ENCODE data around the gene PRKCH.
"Not testable (repeated sequence)": the region's sequence is repeated elsewhere in the genome, so short reads cannot be mapped to it uniquely, and the experiment has no call there.

Gene PRKCH

GRCh38 chr14:61460718-61461611, 139.6 kb downstream of the PRKCH start:
- no peak for DNase-seq

DNA sequence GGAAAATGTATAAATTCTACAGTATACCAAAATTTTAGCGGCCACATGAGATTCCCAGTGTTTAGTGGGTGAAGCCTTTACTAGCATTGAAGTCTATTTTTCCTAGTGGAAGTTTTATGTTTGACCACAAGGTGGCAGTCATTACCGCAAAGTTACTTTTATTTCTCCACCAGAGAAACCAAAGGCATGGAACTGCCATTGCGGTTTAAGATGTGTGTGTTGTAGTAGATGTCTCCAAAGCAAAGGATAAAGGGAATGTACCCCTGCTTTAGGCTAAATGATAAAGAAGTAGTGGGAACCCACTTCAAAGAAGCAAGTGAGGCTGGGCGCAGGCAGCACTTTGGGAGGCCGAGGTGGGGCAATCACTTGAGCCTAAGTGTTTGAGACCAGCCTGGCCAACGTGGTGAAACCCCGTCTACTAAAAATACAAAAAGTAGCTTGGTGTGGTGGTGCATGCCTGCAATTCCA, 140.5 kb downstream of the PRKCH start:
- DNase-seq: no peak

DNA sequence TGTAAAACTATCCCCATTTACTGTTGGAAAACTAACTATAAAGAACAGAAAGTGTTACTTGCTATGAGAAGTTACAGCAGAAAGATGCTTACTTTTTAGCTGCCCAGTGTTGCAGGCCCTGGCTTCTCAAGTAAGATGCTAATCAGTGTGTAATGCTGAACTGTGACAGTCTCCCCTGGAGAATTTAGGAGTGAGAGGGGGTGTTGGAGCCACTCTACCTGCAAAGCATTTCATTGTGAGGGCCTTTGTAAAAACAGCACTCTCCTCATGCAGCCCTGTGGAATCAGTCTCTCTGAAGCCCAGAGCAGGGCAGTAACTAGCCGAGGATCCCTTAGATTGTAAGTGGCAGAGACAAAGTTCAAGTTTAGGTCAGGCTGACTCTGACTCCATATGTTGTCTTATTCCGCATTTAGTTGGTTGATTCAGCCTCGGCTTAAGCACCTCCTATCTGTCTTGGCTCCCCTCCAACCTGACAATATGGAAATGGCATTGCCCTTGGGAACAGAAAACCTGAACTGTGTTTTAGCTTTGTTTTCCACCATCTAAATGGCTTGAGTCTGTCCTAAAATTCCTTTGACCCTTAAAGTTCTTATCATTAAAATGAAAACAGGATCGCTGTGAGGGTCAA, 141.3 kb downstream of the PRKCH start:
- no peak for DNase-seq

DNA sequence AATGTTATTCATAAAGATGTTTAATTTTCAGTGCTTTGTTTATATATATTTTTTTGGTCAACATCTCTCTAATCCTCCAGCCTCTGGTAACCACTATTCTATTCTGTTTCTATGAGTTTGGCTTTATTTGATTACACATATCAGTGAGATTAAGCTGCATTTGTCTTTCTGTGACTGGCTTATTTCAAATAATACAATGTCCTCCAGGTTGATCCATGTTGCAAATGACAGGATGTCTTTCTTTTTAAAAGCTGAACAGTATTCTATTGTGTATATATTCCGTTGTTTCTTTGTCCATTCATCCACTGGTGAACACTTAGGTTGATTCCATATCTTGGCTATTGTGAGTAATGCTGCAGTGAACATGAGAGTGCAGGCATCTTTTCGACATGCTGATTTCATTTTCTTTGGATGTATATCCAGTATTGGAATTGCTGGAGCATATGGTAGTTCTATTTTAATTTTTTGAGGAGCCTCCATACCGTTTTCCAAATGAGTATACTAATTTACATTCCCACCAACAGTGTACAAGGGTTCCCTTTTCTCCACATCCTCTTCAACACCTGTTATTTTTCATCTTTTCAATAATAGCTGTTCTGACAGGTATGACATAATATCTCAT, 142.4 kb downstream of the PRKCH start:
- no peak for DNase-seq

GRCh38 chr14:61464539-61465320, 143.4 kb downstream of the PRKCH start:
- DNase-seq: not testable (repeated sequence)

- DNase-seq: no peak
Measured at GRCh38 chr14:61466249-61466904, 145.0 kb downstream of the PRKCH start.

- no peak for DNase-seq
Measured at GRCh38 chr14:61466905-61467280, 145.5 kb downstream of the PRKCH start.

DNA sequence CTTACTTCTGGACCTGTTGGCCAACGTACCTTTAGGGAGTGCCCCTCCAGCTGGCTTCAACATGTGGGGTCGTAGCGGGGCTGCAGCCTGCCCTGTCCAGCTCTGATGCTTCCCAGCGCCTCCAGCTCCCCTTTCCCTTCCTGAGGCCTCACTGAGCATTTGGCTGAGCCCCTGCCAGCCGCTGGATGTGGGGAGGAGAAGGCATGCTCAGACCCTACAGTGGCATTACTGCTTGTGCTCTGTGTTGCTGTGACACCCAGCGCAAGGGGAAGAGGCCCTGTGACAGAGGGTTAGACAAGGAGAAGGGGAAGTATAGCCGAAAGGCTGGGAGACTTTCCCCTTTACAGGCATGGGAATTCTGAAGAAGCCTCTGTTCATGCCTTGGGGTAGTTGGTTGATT, 145.9 kb downstream of the PRKCH start:
- DNase-seq: no peak

DNA sequence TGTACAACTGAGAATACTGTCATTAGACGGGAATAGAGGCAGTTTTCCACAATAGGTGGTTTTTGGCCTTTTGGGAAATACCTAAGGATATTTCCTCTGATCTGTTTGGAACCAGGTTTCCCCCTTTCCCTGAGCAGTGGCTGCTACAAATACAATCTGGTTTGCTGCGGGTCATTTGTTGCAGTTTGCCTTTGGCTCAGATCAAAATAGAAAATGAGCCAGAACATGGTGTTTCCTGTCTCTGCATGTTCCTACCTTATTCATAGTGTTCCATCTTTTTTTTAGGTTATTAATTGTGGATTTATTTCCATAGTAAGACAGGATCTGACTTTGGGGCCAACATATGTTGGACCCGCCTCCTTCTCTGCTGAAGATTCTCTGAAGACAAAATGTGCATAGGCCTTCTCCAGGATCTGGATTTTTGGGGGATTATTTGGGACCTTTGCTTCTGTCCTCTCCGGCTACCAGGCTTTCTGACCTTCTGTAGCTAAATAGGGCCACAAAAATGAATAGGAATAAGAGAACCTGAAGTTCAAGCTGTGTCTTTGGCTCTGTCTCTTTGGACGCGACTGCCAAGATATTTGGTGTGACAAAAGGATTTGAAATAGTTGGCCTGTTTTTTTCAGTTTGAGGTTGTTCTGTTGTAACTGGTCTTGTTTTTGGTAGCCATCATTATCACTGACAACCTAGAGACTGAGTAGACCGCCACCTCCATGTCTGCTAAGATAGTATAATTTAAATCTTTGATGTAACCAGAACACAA, 146.9 kb downstream of the PRKCH start:
- no peak for DNase-seq

DNA sequence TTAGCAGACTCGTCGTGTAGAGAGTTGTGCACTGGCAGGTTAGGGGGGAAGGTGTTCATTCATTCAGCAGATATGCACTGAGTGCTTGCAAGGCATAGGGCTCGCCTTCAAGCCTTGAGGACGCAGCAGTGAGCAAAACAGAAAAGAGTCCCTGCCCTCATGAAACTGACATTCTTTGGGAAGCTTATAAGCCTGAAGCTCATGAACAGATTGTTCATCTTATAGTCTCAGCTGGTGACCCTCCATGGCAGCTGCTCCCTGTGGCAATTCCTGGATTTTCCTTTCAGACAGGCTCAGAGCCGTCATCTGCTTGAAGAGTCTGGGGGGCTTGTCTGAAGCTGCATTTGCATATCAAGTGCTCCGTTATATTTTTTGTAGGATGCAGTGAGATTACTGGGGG, 148.4 kb downstream of the PRKCH start:
- no peak for DNase-seq

- no peak for DNase-seq
Measured at GRCh38 chr14:61470261-61470960, 149.0 kb downstream of the PRKCH start.

DNA sequence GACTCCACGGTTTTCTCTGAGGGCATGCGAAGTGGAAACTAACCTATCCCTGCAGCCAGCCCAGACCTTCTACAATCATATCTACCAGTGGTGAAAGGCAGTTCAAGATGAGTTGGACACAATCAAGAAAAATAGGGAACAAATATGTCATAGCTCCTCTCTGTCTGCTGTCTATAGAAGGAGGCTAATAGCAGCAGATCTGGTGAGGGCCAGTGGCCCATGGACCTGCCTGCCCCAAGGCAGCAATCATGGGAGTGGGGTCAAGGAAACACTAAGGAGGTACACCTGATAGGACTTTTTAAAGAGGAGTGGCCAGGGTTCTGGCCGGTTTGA, 149.5 kb downstream of the PRKCH start:
- no peak for DNase-seq

GRCh38 chr14:61471297-61472005, 150.1 kb downstream of the PRKCH start:
- no peak for DNase-seq

- no peak for DNase-seq
Measured at GRCh38 chr14:61472011-61472672, 150.8 kb downstream of the PRKCH start.

DNA sequence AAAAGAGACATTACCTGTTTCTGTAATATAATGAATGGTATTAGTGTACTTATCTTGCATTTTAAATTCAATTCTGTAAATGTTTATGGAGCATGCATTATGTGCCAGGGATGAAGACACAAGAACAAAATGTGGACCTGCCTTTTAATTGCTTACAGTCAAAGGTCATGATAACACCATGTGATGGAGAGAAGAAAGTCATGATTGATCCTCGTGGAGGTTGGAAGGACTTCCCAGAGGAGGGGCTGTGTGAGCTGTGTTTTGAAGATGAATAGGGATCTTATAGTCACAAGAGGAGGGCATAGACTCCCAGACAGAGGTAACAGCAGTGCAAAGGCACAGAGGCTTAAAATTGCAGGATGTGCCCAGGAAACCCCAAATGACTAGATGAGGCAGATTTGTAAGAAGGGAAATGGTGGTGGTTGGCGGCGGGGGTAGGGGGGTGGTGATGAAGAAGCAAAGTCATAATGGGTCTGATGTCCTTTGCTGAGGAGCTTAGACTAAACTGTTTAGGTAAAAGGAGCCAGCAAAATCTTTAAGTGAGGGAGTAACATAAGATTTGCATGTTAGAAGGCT, 151.5 kb downstream of the PRKCH start:
- no peak for DNase-seq

- DNase-seq: no peak
Measured at GRCh38 chr14:61474015-61474414, 152.6 kb downstream of the PRKCH start.

DNA sequence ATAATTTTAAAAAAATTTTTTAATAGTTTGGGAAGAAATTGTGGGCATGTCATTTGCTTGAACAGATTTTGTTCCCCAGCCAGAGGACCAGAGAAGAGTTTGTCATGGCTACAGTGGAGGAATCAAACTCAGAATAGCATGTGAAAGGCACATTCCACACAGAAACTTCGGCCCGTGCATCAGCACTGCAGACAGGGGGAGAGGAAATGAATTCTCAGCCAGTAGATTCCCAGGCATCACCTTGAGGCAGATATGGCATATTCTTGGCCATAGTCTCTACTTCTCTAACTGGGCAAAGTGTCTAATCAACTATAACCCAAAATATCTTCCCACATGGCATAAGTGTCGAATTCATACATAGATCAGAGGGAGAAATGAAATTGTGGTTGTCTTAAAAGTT, 153.3 kb downstream of the PRKCH start:
- no peak for DNase-seq

DNA sequence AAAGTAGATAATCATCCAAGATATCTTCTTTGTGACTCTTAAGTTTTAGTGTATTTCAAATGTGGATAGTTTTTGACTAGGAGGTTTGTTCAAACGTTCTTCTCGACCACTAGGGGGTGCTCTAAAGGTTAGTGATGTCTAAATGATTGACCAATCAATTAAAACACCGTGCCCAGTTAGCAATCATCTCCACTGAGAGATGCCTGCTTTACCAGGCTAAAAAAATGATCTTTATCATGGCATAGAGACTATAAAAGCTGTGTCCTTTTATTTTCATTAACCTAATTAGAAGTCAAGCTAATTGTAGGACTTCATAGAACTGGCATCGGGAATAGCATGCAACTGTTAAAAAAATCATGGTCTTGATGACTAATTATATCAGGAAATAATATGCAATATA, 153.9 kb downstream of the PRKCH start:
- no peak for DNase-seq

DNA sequence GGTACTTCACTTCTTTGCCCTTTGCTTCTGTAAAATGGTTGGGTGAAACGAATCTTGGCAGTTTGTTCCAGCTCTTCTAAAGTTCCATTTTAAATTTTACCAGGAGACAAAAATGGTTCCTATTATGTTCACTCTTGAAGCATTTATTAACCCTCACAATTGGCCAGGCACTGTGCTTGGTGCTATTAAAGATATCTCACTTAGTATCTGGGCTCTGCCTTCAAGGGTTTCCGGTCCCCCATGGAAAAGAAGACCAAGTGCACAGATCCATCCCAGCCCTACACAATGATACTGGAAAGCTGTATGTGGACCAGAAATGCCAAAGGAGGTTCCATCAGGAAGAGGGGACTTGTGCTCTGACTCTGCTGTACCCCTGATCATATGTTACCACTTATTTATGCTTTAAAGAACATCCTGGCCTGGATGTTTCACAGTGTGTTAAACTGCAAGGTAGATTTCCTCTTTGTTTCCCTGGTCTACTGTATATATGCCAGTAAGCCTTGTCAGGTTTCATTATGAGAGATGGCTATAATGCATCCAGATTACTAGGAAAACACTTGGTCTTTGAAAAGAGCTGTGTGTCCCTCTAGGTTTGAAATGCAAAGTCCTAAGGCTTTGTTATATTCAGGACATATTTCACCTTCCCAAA, 154.8 kb downstream of the PRKCH start:
- DNase-seq: no peak
